Astrocyte (in vitro differentiated cells and primary cell): ENCODE results near the gene USP33. TPM values are rescaled to one million over a fixed set of nuclear protein-coding genes. Genes with fewer than 3 reads are reported as not detected.

Source experiments
- DNase-seq: peaks from one replicate; pipeline ENCODE4 v3.0.0-alpha.2; 2010; ENCODE audit warnings: low read depth
- FAIRE-seq: peaks from 2 replicates; lab custom pipeline; 2011; peaks lifted over from hg19 to GRCh38; lab: Jason Lieb, UNC
- H2AFZ ChIP-seq: 2 replicates; pipeline ENCODE4 v1.6.0; 2012; ENCODE audit warnings: low read depth, low read length, inconsistent platforms
- H3K27ac ChIP-seq: 2 replicates; pipeline ENCODE4 v1.5.1; 2011; ENCODE audit warnings: low read depth, low read length, inconsistent platforms
- H3K27me3 ChIP-seq: 2 replicates; pipeline ENCODE4 v1.6.0; 2011; ENCODE audit warnings: low read length, inconsistent platforms; ENCODE audit not compliant: insufficient read depth
- H3K36me3 ChIP-seq: 2 replicates; pipeline ENCODE4 v1.5.1; 2011; ENCODE audit warnings: low read length, inconsistent platforms; ENCODE audit not compliant: insufficient read depth
- H3K4me1 ChIP-seq: 2 replicates; pipeline ENCODE4 v1.5.1; 2011; ENCODE audit warnings: low read length, inconsistent platforms; ENCODE audit not compliant: insufficient read depth
- H3K4me2 ChIP-seq: 2 replicates; pipeline ENCODE4 v1.6.0; 2012; ENCODE audit warnings: low read length, inconsistent platforms
- H3K4me3 ChIP-seq: 2 replicates; pipeline ENCODE4 v1.5.1; 2011; ENCODE audit warnings: low read depth, mild to moderate bottlenecking, low read length, inconsistent platforms; ENCODE audit not compliant: insufficient read depth
- H3K79me2 ChIP-seq: 2 replicates; pipeline ENCODE4 v1.6.0; 2012; ENCODE audit warnings: mild to moderate bottlenecking, low read length, inconsistent platforms; ENCODE audit not compliant: insufficient read depth
- H3K9ac ChIP-seq: 2 replicates; pipeline ENCODE4 v1.6.0; 2012; ENCODE audit warnings: mild to moderate bottlenecking, low read length, inconsistent platforms
- H3K9me3 ChIP-seq: 2 replicates; pipeline ENCODE4 v1.5.1; 2012; ENCODE audit warnings: low read depth, mild to moderate bottlenecking, low read length, inconsistent platforms; ENCODE audit not compliant: insufficient read depth
- H4K20me1 ChIP-seq: 2 replicates; pipeline ENCODE4 v1.6.0; 2012; ENCODE audit warnings: low read length, inconsistent platforms; ENCODE audit not compliant: insufficient read depth
- H3K27ac Mint-ChIP-seq: one replicate; pipeline ENCODE4 v1.8.0; 2021; ENCODE audit warnings: mild to moderate bottlenecking, mixed read lengths; ENCODE audit not compliant: unreplicated experiment
- H3K27me3 Mint-ChIP-seq: one replicate; pipeline ENCODE4 v1.8.0; 2021; ENCODE audit warnings: low read depth, mixed read lengths; ENCODE audit not compliant: unreplicated experiment
- H3K36me3 Mint-ChIP-seq: one replicate; pipeline ENCODE4 v1.8.0; 2021; ENCODE audit warnings: low read depth, mixed read lengths; ENCODE audit not compliant: unreplicated experiment
- H3K4me1 Mint-ChIP-seq: one replicate; pipeline ENCODE4 v1.8.0; 2021; ENCODE audit warnings: low read depth, mixed read lengths; ENCODE audit not compliant: unreplicated experiment
- H3K4me3 Mint-ChIP-seq: one replicate; pipeline ENCODE4 v1.8.0; 2021; ENCODE audit warnings: mild to moderate bottlenecking, moderate library complexity, mixed read lengths; ENCODE audit not compliant: unreplicated experiment
- H3K9me3 Mint-ChIP-seq: one replicate; pipeline ENCODE4 v1.8.0; 2021; ENCODE audit warnings: mild to moderate bottlenecking, mixed read lengths; ENCODE audit not compliant: unreplicated experiment
- EZH2 ChIP-seq: IDR thresholded peaks from 2 replicates; pipeline ENCODE4 v1.6.1; 2012; ENCODE audit warnings: mild to moderate bottlenecking, low read length, inconsistent platforms; ENCODE audit not compliant: insufficient read depth
- total RNA-seq: library from RNA; stranded (reverse); gene quantifications from 2 replicates; pipeline ENCODE4 v1.2.1, GENCODE V29; 2021
- TF ChIP-seq, protein P1 (sequence below): IDR thresholded peaks from 2 replicates; pipeline ENCODE4 v1.5.1; 2011; ENCODE audit warnings: low read depth, mild to moderate bottlenecking, inconsistent platforms, low read length, moderate library complexity; ENCODE audit not compliant: insufficient read depth

Gene USP33
- total RNA-seq, 1 donor from 2014 or later, result 46.4 TPM

DNA sequence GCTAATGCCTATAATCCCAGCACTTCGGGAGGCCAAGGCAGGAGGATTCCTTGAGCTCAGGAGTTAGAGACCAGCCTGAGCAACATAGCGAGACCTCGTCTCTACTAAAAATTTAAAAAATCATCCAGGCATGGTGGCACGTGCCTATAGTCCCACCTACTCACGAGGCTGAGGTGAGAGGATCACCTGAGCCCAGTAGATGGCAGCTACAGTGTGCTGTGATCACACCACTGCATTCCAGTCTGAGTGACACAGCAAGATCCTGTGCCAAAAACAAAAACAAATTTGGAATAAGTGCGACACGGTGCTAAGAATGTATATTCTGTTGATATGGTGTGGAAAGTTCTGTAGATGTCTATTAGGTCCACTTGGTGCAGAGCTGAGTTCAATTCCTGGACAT, 15.1 kb downstream of the USP33 start:
- H3K4me3 ChIP-seq, result no peak overlapping the region
- H3K27ac Mint-ChIP-seq, result no peak overlapping the region
- H3K27me3 ChIP-seq, result no peaks in the 10 kb centered on the region
- H3K27me3 Mint-ChIP-seq, result no peaks in the 10 kb centered on the region
- no peak overlapping the region for H2AFZ ChIP-seq
- DNase-seq, result no peak
- H4K20me1 ChIP-seq, result peaks cover 47% of the 10 kb centered on the region
- no peaks in the 10 kb centered on the region for H3K9me3 ChIP-seq
- H3K4me3 Mint-ChIP-seq, result no peak overlapping the region
- H3K4me1 ChIP-seq, result no peaks in the 10 kb centered on the region
- H3K9ac ChIP-seq, result no peak overlapping the region
- peaks cover 5% of the 10 kb centered on the region for H3K4me1 Mint-ChIP-seq
- H3K79me2 ChIP-seq, result peaks cover 57% of the 10 kb centered on the region
- H3K9me3 Mint-ChIP-seq, result peaks cover 2% of the 10 kb centered on the region
- TF ChIP-seq, protein P1, sequence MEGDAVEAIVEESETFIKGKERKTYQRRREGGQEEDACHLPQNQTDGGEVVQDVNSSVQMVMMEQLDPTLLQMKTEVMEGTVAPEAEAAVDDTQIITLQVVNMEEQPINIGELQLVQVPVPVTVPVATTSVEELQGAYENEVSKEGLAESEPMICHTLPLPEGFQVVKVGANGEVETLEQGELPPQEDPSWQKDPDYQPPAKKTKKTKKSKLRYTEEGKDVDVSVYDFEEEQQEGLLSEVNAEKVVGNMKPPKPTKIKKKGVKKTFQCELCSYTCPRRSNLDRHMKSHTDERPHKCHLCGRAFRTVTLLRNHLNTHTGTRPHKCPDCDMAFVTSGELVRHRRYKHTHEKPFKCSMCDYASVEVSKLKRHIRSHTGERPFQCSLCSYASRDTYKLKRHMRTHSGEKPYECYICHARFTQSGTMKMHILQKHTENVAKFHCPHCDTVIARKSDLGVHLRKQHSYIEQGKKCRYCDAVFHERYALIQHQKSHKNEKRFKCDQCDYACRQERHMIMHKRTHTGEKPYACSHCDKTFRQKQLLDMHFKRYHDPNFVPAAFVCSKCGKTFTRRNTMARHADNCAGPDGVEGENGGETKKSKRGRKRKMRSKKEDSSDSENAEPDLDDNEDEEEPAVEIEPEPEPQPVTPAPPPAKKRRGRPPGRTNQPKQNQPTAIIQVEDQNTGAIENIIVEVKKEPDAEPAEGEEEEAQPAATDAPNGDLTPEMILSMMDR, result no peak
- TF ChIP-seq EZH2, result no peak
- H3K36me3 ChIP-seq, result no peaks in the 10 kb centered on the region
- H3K27ac ChIP-seq, result no peak overlapping the region
- FAIRE-seq, result no peak
- H3K36me3 Mint-ChIP-seq, result peaks cover 6% of the 10 kb centered on the region
- no peak overlapping the region for H3K4me2 ChIP-seq

DNA sequence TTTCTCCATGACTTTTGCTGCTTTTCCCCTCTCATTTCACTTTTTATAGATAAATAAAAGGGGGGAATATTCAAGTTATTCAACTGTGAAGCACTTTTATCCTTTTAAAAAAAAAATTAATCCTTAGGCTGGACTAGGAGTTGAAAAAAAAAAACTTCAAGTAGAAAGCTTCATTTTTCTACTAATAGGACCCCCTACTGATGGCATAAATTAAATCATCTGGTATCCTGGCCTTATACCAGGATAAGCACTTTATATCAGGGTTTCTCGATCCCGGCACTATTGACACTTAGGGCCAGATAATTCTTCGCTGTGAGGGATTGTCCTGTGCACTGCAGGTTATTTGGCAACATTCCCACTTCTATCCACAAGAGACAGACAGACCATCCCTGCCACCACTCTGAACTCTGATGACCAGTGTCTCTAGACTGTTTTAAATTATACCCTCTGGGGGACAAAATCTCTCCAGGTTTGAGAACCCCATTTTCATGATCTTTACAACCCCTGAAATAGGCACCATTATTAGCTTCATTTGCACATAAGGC, 17.6 kb downstream of the USP33 start:
- Histone ChIP-seq H3K9me3 (no peaks in the 10 kb centered on the region), H3K9ac (no peak overlapping the region), H3K36me3 (peaks cover 3% of the 10 kb centered on the region), H3K4me3 (no peak overlapping the region), H3K27me3 (no peaks in the 10 kb centered on the region), H3K79me2 (peaks cover 32% of the 10 kb centered on the region), H4K20me1 (peaks cover 27% of the 10 kb centered on the region), H3K4me2 (no peak overlapping the region), H3K4me1 (no peaks in the 10 kb centered on the region), H3K27ac (no peak overlapping the region), H2AFZ (no peak overlapping the region)
- no peak for FAIRE-seq
- Mint-ChIP-seq H3K36me3 (peaks cover 11% of the 10 kb centered on the region), H3K4me3 (no peak overlapping the region), H3K9me3 (no peaks in the 10 kb centered on the region), H3K4me1 (peaks cover 3% of the 10 kb centered on the region), H3K27me3 (no peaks in the 10 kb centered on the region), H3K27ac (no peak overlapping the region)
- no peak for DNase-seq
- TF ChIP-seq, protein P1, result no peak
- no peak for TF ChIP-seq EZH2

DNA sequence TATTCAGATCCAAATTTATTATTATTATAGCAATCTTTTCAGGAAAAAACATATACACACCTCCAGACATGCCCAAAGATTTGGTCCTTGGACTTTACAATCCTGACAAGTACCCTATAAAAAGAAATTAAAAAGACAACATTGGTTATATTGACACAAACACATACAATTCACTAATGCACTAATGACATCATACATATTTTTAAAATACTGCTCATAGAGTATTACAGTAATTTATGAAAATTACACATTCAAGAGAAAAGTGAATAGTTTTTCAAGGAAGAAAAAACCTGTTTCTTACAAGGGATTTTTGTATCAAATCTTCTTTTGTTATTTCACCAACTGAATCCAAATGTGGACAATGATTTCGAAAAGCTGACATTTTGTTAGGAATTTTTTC, 18.3 kb downstream of the USP33 start:
- Histone ChIP-seq H3K4me2 (no peak overlapping the region), H3K36me3 (peaks cover 3% of the 10 kb centered on the region), H2AFZ (no peak overlapping the region), H3K27me3 (no peaks in the 10 kb centered on the region), H3K4me1 (no peaks in the 10 kb centered on the region), H3K9me3 (no peaks in the 10 kb centered on the region), H3K27ac (no peak overlapping the region), H4K20me1 (peaks cover 26% of the 10 kb centered on the region), H3K79me2 (peaks cover 28% of the 10 kb centered on the region), H3K4me3 (no peak overlapping the region), H3K9ac (no peak overlapping the region)
- Mint-ChIP-seq H3K9me3 (no peaks in the 10 kb centered on the region), H3K4me1 (peaks cover 3% of the 10 kb centered on the region), H3K27me3 (no peaks in the 10 kb centered on the region), H3K36me3 (peaks cover 11% of the 10 kb centered on the region), H3K4me3 (no peak overlapping the region), H3K27ac (no peak overlapping the region)
- FAIRE-seq, result no peak
- no peak for DNase-seq
- no peak for TF ChIP-seq EZH2
- TF ChIP-seq, protein P1, result no peak
